HG02870 (cell line): ENCODE results near the gene ZNF584.
"Not testable (repeated sequence)": the region's sequence is repeated elsewhere in the genome, so short reads cannot be mapped to it uniquely, and the experiment has no call there.

Experiments used
- ATAC-seq: cut with Tn5 transposase; IDR thresholded peaks from one replicate; pipeline ENCODE4 v1.9.1; 2021; ENCODE audit warnings: mild to moderate bottlenecking, moderate library complexity; ENCODE audit not compliant: unreplicated experiment

The ZNF584 gene

DNA sequence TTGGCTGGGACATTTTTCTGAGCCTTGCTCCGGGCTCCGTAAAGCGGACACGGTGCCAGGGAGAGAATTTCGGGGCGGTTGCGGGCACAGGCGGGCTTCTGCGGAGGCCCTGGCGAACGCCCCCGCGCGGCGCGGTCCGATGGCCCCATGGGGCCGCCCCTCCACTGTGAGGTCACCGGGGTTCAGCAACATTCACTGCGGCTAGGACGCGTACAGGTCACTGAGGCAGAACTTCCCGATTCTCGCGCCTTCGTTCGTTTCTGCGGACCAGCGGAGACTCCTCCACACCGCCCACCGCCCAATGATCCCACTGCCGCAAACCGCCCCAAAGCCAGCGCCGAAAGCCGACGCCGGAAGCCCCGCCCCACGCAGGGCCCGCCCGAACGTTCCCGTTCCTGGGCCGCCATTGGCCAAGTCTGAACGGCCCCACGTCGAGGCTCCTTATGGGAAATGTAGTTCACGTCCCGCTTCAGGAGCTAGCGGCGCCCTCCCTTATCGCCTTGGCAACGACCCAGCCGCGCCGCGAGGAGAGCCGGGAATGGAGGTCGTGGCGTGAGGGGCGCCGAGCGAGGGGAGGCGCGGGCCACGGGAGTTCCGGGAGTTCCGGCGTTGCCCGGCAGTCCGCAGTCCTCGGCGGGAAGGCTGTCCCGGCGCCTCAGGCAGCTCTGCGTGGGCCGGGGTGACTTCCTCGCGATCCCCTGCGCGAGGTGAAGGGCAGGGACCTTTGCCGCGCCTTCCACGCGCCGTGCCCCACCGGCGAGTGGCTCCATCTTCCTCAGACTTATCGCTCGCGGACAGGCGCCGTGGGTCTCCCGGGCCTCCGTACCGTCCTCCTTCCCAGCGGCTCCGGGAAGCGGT lies at the start of gene ZNF584:
Gene ZNF584, plus strand, starts transcription at position 498 of the 858 bp plus-strand sequence. CDS start 499 bp downstream, outside the sequence.
- ATAC-seq, result peak; percentile 93

- peak; percentile 2 for ATAC-seq
Measured at GRCh38 chr19:58361900-58362271, 46.6 kb upstream of the ZNF584 start.

GRCh38 chr19:58362272-58362994 lies 46.0 kb upstream of the ZNF584 start, which contains the start of gene ZNF497:
Gene ZNF497 (minus strand): TSS chr19:58362751. CDS start chr19:58357635, 5,116 bp downstream.
- peak; percentile 77 for ATAC-seq

- ATAC-seq, result no peak
Measured at GRCh38 chr19:58364146-58364545, 44.3 kb upstream of the ZNF584 start.

DNA sequence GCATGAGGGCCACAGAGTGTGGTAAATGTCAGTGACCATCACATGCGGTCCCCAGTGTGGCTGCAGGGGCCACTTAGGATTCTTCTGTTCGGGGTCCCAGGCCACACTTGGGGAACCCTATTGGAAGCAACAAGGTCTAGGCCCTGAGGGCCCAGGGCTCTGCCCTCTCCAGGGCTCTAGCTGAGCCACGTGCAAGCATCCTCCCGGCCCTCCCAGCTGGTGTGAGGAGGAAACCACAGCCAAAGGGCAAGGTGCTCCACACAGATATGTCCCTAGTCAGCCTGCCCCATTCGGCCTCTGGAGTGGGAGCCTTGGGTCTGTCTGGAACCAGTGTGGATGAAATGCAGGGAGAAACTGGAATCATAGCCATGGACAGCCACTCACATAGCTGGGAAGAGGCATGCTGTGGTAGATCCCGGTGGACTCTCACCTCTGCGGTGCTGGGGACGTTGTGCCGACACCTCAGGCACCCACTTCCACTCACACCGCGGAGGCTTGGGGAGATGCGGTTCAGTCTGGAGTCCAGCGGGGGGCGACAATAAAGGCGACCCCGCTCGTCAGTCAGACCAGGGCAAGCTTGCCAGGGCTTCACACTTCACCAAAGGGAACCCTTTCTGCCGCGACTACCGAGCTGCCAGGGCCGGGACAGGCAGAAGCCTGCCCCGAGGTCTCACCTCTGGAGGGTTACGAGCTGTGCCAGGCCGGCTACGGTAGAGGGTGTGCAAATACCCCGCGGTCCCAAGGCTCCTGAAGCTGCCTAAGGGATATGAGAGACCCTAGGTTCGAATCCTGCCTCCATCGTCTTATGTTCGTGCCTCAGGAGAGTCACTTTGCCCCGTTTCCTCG lies 41.6 kb upstream of the ZNF584 start:
- ATAC-seq, result no peak

- ATAC-seq, result no peak
Measured at GRCh38 chr19:58367698-58368454, 40.6 kb upstream of the ZNF584 start.

- ATAC-seq, result no peak
Measured at GRCh38 chr19:58368561-58369360, 39.7 kb upstream of the ZNF584 start.

DNA sequence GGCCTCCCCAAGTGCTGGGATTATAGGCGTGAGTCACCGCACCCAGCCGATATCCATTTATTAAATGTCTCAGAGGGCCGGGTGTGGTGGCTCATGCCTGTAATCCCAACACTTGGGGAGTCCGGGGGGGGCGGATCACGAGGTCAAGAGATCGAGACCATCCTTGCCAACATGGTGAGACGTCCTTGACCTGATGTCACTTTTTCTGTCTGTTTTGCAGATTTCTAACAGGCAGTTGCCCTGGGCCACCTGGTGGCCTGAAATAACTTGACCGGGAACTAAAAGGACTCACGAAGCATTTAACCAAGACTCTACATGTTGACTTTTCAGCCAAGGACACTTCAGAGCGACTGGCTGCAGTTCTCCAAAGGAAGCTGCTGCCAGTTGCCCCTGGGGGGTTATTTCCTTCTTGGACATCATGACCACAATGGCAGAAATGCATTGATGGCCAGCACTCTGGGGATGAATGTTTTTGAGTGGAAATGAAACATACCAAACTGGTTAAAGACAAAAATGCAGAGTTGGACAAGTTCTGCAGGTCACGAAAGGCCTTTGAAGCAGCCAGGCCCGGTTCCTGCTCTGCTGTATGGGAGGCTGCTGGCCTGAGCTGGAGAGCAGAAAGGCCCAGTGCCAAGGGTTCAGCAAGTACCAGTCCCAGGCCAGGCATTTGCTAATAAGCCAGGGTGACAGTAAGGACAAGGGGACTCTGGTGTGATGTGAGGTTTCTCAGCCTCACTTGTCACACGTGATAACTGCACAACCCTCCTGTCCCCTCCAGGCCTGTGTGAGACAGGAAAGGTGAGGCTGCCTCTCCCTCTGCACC lies 35.9 kb upstream of the ZNF584 start:
- no peak for ATAC-seq

DNA sequence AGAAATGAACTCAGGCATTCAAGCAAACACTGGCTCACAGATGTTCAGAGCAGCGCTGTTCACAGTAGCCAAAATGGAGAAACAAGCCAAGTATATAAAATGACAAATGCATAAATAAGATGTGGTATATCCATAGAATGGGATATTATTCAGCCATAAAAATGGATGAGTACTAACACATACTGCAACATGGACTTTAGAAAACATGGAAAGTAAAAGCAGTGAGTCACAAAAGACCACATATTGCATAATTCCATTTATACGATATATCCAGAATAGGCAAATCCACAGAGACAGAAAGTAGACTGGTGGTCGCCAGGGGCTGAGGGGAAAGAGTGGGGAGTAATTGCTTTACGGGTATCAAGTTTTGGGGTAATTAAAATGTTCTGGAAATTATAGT lies 34.2 kb upstream of the ZNF584 start:
- ATAC-seq, result no peak

DNA sequence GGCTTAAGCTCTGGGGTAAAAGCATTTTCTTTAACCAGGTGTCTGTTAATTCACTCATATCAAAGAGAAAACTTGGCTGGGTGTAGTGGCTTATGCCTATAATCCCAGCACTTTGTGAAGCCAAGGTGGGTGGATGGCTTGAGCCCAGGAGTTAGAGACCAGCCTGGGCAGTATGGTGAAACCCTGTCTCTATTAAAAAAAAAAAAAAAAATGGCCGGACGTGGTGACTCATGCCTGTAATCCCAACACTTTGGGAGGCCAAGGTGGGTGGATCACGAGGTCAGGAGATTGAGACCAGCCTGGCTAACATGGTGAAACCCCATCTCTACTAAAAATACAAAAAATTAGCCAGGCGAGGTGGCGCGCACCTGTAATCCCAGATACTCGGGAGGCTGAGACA lies 31.7 kb upstream of the ZNF584 start:
- not testable (repeated sequence) for ATAC-seq

DNA sequence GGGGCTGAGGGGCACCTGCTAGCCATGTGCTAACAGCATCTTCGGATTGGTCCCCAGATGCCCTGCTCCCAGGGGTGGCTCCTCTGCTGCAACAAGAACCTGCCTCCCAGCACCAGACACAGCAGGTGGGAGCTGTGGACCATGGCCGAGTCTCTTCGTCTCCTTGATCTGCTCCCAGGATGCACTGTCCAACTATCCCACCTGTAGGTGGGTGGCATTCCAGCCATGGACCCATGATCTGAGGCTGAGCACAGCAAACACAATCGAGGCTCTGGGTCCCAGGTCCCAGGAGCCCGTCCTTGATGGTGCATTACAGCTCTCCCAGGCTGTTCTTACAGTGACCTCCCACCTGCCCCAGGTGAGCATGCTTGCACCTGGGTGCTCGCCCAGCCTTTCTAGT lies 29.2 kb upstream of the ZNF584 start:
- ATAC-seq, result no peak

DNA sequence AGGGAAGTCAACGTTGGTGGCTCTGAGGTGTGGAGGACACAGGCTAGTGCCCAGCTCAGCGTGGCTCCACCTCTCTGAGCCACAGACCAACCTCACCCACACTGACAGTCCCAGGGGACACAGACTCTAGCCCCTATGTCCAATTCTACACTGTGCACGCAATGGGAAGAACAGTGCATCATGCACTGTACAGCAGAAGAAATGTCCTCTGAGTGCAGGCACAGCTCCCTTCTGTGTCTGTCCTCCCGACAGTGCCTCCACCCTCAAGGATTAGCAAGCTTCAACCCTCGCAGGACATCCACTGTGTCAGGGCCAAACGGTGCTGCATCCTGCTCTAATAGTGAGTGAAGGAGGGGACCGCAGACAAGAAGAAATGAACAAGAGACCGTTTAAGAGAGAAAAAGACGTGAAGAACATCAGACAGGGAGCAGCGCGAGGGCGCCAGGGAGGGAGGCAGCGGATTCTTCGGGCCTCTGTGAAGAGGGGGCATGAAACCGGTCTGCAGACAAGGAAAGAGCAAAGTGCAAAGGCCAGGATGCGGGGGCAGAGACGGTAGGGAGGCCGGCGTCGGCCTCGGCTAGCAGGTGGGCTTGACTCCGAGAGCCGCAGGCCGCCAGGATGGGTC lies 28.3 kb upstream of the ZNF584 start:
- no peak for ATAC-seq

DNA sequence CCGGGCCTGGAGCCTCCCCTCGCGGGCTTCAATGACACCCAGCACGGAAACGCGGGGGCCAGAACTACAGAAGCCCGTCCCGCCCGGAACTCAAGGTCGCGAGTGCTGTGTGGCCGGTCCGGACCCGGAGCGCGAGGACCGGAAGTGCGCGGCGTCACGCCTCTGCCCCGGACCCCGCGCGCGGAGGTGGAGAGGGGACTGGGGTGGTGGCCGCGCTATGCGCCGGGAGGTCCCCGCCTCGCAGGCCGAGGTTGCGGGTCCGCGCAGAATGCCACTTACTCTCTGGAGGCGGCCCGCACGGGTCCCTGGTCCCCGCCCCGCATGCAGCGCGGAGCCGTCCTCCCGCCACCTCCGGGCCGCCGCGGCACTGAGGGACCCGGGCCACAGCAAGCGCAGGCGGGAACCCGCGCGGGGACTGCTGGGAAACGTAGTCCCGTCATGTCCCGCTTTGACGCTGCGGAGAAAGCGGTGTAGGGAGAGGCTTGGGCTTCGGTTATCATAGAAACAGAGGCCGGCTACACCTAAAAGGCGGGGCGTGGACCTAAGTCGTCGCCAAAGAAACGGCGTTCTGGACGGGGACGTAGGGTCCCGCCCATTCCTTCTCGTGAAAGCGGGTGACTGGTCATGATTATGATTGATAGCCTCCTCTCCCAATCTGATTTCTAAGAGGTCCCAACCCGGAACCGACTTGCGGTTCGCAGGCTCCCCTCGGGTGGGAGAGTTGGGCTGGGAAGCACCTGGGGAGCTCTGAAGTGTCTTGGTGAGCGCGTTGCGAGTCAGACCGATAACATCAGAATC lies 27.6 kb upstream of the ZNF584 start, which contains the start of gene ZNF837:
Gene ZNF837, minus strand, starts transcription at position 369 of the 798 bp plus-strand sequence. CDS start 11,698 bp downstream, outside the sequence.
- peak; percentile 82 for ATAC-seq

DNA sequence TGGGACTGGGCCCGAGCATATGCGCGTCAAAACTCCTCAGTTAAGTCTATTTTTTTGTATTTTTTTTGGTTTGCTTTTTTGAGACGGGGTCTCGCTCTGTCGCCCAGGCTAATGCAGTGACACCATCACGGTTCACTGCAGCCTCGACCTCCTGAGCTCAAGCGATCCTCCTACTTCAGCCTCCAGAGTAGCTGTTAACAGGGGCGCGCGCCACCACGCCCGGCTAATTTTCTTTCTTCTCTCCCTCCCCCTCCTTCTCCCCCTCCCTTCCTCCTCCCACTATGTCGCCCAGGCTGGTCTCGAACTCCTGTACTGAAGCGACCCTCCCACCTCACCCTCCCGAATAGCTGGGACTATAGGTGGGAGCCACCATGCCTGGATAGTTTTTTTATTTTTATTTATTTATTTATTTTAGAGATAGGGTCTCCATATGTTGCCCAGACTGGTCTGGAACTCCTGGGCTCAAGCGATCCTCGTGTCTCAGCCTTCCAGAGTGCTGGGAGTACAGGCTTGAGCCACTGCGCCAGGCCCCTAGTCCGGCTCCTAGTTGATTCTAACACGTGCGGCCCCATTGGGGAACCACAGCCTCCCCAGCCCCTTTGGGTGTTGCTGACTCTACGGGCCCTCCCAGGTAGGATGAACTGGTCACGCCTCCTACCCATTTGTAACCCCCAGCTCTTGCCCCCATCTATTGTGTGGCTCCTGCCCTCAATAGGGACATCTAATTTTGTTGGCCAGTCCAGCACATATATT lies 26.8 kb upstream of the ZNF584 start:
- ATAC-seq, result no peak

DNA sequence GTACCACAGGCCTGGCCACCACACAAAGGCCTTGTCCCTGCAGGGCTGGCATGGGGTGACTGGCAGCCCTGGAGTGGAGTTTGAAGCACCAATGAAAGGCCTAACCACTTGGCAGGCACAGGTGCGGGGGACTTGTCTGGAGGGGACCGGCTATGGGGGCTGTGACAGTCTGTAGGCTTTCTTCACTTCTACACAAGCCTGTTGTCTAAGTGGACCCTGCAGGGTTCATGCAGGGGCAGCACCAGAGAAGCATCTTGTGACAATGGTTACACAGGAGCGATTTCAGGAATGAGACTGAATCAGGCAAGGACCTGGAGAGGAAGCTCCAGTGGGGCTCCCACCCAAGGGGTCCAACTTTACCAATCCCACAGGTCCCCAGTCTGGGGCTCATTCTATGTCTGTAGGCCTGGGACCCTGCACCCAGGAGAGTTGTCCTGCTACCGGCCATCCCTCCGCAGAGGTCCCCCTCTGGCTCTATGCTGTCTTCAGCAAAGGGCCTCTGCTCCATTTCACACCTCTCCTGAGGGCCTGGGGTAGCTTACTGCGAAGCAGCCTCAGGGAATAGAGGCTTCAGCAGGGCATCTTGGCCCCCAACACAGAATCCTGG lies 25.3 kb upstream of the ZNF584 start:
- no peak for ATAC-seq

DNA sequence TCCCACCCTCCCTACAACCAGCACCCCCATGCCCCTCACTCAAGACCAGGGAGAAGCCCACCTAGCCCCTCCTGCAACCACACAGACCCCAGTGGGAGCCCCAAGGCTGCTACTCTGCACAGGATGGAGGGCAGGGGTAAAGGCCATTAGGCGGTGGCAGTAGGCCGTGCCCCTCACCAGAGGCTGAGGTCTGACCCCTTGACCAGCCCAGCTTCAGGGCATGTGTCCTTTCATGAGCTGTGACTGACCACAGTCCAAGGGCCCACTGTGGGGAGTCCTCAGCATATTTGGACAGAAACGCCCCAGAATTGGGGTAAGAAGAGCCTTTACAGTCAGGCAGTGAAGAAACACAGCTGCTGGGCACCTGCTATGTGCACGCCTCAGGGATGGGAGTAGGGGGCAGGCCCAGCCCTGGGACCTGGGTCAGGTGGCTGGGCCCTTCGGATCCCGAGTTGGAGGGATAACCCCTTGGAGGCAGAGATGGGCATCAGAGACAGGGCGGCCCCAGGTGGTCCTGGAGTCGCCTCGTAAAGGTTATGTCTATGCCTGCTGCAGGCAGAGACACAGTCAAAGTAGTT lies 23.0 kb upstream of the ZNF584 start:
- no peak for ATAC-seq
